ENCODE data around the gene NAALADL2.

GRCh38 chr3:175726228-175726627 lies 867.1 kb downstream of the NAALADL2 start:
- TF ChIP-seq CTCF (IDR thresholded peaks at IDR 0.05) (no peak), EZH2phosphoT487 (IDR thresholded peaks at IDR 0.05) (no peak), EZH2 (IDR thresholded peaks at IDR 0.05) (no peak)

Data from neural progenitor cell (in vitro differentiated cells).